Suprapubic skin (tissue), 4 donors: ENCODE results near the gene GOLPH3. TPM values are rescaled to one million over a fixed set of nuclear protein-coding genes. Genes with fewer than 3 reads are reported as not detected.

ENCODE experiments used
- DNase-seq, 2 donors: peaks; one replicate each; pipeline ENCODE4 v3.0.0-alpha.2; 2019; ENCODE audit warnings: low spot score in 2 of 2
- H3K27ac ChIP-seq: fragments of 200-600 bp; sonication (generic); one replicate; pipeline ENCODE4 v1.5.1; 2019
- H3K27me3 ChIP-seq: fragments of 200-600 bp; sonication (generic); one replicate; pipeline ENCODE4 v1.5.1; 2019
- H3K36me3 ChIP-seq: fragments of 200-600 bp; sonication (generic); one replicate; pipeline ENCODE4 v1.5.1; 2019
- H3K4me1 ChIP-seq: fragments of 200-600 bp; sonication (generic); one replicate; pipeline ENCODE4 v1.5.1; 2019
- H3K4me3 ChIP-seq: fragments of 200-600 bp; sonication (generic); one replicate; pipeline ENCODE4 v1.5.1; 2019; ENCODE audit warnings: mild to moderate bottlenecking
- H3K9me3 ChIP-seq: fragments of 200-600 bp; sonication (generic); one replicate; pipeline ENCODE4 v1.5.1; 2019
- EP300 ChIP-seq: sonication (generic); formaldehyde crosslinking; IDR thresholded peaks from one replicate; pipeline ENCODE4 v1.6.1; 2017; ENCODE audit warnings: antibody characterized with exemption
- POLR2A ChIP-seq, 2 donors: fragments of 450-650 bp; IDR thresholded peaks; one replicate each; pipeline ENCODE4 v1.6.1; 2017; ENCODE audit warnings: antibody characterized with exemption in 2 of 2, mild to moderate bottlenecking in 2 of 2, moderate library complexity in 2 of 2
- POLR2AphosphoS5 ChIP-seq, 3 donors: sonication (generic); formaldehyde crosslinking; IDR thresholded peaks; one replicate each; pipeline ENCODE4 v1.6.1; 2017; ENCODE audit warnings: antibody characterized with exemption in 3 of 3
- WGBS: methylation state at CpG from one replicate; pipeline ENCODE4 v1.1.5; 2018; 5-methylcytosine and 5-hydroxymethylcytosine counted together
- total RNA-seq, 4 donors: library from RNA; depleted of rRNA; stranded (reverse); fragments of >200 nt; gene quantifications; one replicate each; pipeline ENCODE4 v1.1.0, GENCODE V29; 2016
- TF ChIP-seq, protein P1 (sequence below), 2 donors: fragments of 200-600 bp in 1 of 2; fragments of 450-650 bp in 1 of 2; sonication (generic) in 1 of 2; IDR thresholded peaks; one replicate each; pipeline ENCODE4 v1.5.1; 2016 to 2019; ENCODE audit warnings: antibody characterized with exemption in 2 of 2, mild to moderate bottlenecking in 1 of 2, moderate library complexity in 1 of 2

GOLPH3 gene
- total RNA-seq, 4 donors from 2014 or later: 44.8 to 70.3 (median 58.9) TPM

DNA sequence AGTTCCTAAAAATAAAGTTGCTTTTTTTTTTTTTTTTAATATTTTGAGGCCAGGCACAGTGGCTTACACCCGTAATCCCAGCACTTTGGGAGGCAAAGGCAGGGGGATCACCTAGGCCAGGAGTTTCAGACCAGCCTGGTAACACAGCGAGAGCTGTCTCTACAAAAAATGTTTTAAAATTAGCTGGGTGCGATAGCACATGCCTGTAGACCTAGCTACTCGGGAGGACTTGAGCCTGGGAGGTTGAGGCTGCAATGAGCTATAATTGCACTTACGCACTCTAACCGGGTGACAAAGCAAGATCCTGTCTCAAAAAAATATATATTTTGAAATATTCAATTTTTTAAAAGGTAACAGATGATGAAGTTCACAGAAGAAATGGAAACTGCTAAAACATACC, 22.9 kb downstream of the GOLPH3 start:
- TF ChIP-seq POLR2AphosphoS5 (IDR thresholded peaks at IDR 0.05): no peak
- no peak for TF ChIP-seq POLR2A (IDR thresholded peaks at IDR 0.05)
- TF ChIP-seq, protein P1, sequence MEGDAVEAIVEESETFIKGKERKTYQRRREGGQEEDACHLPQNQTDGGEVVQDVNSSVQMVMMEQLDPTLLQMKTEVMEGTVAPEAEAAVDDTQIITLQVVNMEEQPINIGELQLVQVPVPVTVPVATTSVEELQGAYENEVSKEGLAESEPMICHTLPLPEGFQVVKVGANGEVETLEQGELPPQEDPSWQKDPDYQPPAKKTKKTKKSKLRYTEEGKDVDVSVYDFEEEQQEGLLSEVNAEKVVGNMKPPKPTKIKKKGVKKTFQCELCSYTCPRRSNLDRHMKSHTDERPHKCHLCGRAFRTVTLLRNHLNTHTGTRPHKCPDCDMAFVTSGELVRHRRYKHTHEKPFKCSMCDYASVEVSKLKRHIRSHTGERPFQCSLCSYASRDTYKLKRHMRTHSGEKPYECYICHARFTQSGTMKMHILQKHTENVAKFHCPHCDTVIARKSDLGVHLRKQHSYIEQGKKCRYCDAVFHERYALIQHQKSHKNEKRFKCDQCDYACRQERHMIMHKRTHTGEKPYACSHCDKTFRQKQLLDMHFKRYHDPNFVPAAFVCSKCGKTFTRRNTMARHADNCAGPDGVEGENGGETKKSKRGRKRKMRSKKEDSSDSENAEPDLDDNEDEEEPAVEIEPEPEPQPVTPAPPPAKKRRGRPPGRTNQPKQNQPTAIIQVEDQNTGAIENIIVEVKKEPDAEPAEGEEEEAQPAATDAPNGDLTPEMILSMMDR (IDR thresholded peaks at IDR 0.05): no peak
- no peak for TF ChIP-seq EP300
- no peaks in the 10 kb centered on the region for H3K9me3 ChIP-seq
- H3K36me3 ChIP-seq: no peaks in the 10 kb centered on the region
- 90% methylated on average over 6 of the region's 6 CpGs for WGBS
- H3K27ac ChIP-seq: no peak overlapping the region
- no peaks in the 10 kb centered on the region for H3K27me3 ChIP-seq
- no peak overlapping the region for H3K4me3 ChIP-seq
- no peak for DNase-seq
- peaks cover 84% of the 10 kb centered on the region for H3K4me1 ChIP-seq

DNA sequence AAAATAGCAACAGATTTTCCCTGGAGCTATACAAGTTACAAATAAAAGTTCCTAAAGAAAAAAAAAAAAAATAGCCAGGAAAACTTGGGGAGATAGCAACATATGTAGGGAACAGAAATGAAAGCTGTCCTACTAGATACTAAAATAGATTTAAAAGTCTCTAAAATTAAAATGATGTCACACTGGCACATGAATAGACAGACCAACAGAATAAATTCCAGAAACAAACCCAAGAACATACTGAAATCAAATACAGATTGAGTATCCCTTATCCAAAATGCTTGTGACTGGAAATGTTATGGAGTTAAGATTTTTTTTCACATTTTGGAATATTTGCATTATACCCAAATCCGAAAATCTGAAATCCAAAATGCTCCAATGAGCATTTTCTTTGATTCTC, 23.8 kb downstream of the GOLPH3 start:
- no peak for DNase-seq
- H3K27me3 ChIP-seq: no peaks in the 10 kb centered on the region
- H3K9me3 ChIP-seq: no peaks in the 10 kb centered on the region
- no peak overlapping the region for H3K27ac ChIP-seq
- no peaks in the 10 kb centered on the region for H3K36me3 ChIP-seq
- peaks cover 92% of the 10 kb centered on the region for H3K4me1 ChIP-seq
- no peak overlapping the region for H3K4me3 ChIP-seq
- TF ChIP-seq POLR2A (IDR thresholded peaks at IDR 0.05) (no peak), EP300 (no peak), POLR2AphosphoS5 (IDR thresholded peaks at IDR 0.05) (no peak)
- TF ChIP-seq, protein P1 (IDR thresholded peaks at IDR 0.05): no peak
- 73% methylated on average over 1 of the region's 1 CpG for WGBS

DNA sequence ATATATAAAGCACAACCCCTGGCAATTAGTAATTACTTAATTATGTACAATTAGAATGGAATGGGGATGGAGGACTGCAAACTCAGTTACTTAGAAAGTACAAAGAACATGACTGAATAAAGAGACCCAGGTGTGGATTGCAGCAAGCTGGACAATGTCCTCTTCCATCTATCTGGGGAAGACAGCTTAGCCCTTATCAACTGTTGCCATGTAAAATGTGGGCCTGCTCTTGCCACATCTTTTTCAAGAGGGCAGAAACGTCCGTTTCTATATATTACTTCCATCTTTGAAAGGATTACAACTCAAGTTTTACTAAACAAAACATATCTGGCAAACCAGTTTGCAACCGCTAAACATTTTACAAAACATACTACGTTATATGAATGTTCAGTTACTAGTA, 26.2 kb downstream of the GOLPH3 start:
- H3K9me3 ChIP-seq: no peaks in the 10 kb centered on the region
- no peak overlapping the region for H3K4me3 ChIP-seq
- TF ChIP-seq POLR2AphosphoS5 (IDR thresholded peaks at IDR 0.05) (no peak), EP300 (no peak), POLR2A (IDR thresholded peaks at IDR 0.05) (no peak)
- no peaks in the 10 kb centered on the region for H3K27me3 ChIP-seq
- no peak overlapping the region for H3K27ac ChIP-seq
- no peak for DNase-seq
- WGBS: 94% methylated on average over 4 of the region's 4 CpGs
- H3K4me1 ChIP-seq: peaks cover 82% of the 10 kb centered on the region
- no peaks in the 10 kb centered on the region for H3K36me3 ChIP-seq

DNA sequence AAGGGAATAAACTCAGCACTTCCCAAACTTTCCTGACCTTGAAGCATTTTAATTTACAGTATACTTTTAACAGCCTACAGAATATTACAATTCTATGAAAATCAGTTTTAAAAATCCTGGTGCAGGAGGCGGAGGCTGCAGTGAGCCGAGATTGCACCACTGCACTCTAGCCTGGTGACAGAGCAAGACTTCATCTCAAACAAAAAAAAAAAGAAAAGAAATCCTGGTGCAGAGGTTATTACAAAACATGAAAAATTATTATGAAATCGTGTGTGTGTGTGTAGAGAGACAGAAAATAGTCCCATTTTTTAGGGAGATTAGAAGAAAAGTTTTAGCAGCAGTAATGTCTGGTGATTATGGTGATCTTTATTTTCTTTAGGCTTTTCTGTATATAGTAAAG, 26.9 kb downstream of the GOLPH3 start:
- 69% methylated on average over 3 of the region's 3 CpGs for whole genome bisulfite sequencing
- TF ChIP-seq POLR2AphosphoS5 (IDR thresholded peaks at IDR 0.05): no peak
- no peak for TF ChIP-seq EP300
- no peak for TF ChIP-seq POLR2A (IDR thresholded peaks at IDR 0.05)
- no peaks in the 10 kb centered on the region for H3K9me3 ChIP-seq
- DNase-seq: no peak
- peaks cover 4% of the 10 kb centered on the region for H3K36me3 ChIP-seq
- no peaks in the 10 kb centered on the region for H3K27me3 ChIP-seq
- H3K4me3 ChIP-seq: no peak overlapping the region
- H3K27ac ChIP-seq: no peak overlapping the region
- H3K4me1 ChIP-seq: peaks cover 75% of the 10 kb centered on the region

DNA sequence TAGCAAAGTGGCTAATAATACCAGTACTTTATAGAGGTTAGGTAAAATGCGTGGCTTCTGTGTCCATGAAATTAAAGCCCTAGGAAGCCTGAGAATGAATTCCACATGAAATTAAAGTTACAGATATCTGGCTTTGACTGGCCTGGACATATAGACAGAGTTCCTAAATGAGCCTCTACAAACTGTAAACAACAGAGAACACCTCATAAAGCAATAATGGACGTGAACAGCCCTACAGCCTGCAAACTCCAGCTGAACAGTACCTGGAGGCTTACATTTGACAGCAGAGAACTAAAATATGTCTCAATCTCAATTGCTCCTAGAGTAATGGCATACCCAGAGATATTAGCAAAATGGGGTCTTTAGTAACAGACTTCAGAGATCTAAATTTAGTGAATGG, 28.7 kb downstream of the GOLPH3 start:
- Histone ChIP-seq H3K27ac (no peak overlapping the region), H3K27me3 (no peaks in the 10 kb centered on the region), H3K4me1 (peaks cover 58% of the 10 kb centered on the region), H3K4me3 (no peak overlapping the region), H3K9me3 (no peaks in the 10 kb centered on the region), H3K36me3 (peaks cover 8% of the 10 kb centered on the region)
- whole genome bisulfite sequencing: 30% methylated on average over 2 of the region's 2 CpGs
- DNase-seq: no peak
- TF ChIP-seq, protein P1 (IDR thresholded peaks at IDR 0.05): no peak
- no peak for TF ChIP-seq EP300
- no peak for TF ChIP-seq POLR2A (IDR thresholded peaks at IDR 0.05)
- no peak for TF ChIP-seq POLR2AphosphoS5 (IDR thresholded peaks at IDR 0.05)

DNA sequence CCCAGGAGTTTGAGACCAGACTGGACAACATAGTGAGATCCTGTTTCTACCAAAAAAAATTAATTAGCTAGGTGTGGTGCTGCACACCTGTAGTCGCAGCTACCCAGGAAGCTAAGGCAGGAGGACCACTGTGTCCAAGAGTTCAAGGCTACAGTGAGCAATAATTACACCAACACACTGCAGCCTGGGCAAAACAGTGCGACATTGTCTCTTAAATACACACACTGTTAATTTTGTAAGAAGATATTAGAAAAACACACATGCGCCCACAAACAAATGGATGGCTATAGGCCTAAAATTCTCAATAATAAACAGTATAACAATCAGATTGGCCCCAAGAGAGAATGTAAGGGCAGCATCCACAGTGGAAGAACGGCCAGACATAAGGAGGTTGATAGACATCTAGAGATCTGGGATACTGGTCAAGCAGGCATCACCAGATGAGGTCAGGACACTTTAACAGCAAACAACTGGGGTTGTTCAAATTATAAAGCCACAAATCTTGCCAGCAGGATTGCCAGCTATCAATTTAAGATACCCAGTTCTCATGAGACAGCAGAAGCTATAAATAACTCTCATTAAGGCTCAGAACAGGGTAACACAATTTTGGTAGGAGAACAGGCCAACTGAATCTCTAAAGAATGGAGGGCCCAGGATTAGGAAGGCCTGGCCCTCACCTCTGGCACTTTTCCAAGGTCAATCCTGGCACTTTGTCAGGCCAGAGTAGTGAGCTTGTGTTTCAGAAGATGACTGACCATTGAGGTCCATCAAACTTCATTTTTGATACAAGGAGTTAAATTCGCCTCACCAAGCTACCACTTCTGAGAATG, 29.5 kb downstream of the GOLPH3 start:
- no peak overlapping the region for H3K4me3 ChIP-seq
- no peaks in the 10 kb centered on the region for H3K9me3 ChIP-seq
- H3K36me3 ChIP-seq: peaks cover 8% of the 10 kb centered on the region
- 91% methylated on average over 5 of the region's 5 CpGs for WGBS
- no peak for TF ChIP-seq POLR2A (IDR thresholded peaks at IDR 0.05)
- TF ChIP-seq, protein P1 (IDR thresholded peaks at IDR 0.05): no peak
- DNase-seq: no peak
- no peak overlapping the region for H3K27ac ChIP-seq
- no peaks in the 10 kb centered on the region for H3K27me3 ChIP-seq
- H3K4me1 ChIP-seq: peaks cover 51% of the 10 kb centered on the region
